ENCODE measurements around the gene PARPBP.

- TF ChIP-seq RAD21 (conservative IDR thresholded peaks at IDR 0.05) (no peak), CTCF (IDR thresholded peaks at IDR 0.05; ENCODE audit: poor library complexity, severe bottlenecking) (no peak), SMC3 (conservative IDR thresholded peaks at IDR 0.05; ENCODE audit: poor library complexity) (no peak), POLR2AphosphoS5 (IDR thresholded peaks at IDR 0.05) (no peak), EZH2 (IDR thresholded peaks at IDR 0.05; ENCODE audit: borderline replicate concordance, insufficient read depth, low read length, poor library complexity, severe bottlenecking) (no peak), TAF1 (IDR thresholded peaks at IDR 0.05; ENCODE audit: low read depth) (no peak)
- TF ChIP-seq, protein P1, sequence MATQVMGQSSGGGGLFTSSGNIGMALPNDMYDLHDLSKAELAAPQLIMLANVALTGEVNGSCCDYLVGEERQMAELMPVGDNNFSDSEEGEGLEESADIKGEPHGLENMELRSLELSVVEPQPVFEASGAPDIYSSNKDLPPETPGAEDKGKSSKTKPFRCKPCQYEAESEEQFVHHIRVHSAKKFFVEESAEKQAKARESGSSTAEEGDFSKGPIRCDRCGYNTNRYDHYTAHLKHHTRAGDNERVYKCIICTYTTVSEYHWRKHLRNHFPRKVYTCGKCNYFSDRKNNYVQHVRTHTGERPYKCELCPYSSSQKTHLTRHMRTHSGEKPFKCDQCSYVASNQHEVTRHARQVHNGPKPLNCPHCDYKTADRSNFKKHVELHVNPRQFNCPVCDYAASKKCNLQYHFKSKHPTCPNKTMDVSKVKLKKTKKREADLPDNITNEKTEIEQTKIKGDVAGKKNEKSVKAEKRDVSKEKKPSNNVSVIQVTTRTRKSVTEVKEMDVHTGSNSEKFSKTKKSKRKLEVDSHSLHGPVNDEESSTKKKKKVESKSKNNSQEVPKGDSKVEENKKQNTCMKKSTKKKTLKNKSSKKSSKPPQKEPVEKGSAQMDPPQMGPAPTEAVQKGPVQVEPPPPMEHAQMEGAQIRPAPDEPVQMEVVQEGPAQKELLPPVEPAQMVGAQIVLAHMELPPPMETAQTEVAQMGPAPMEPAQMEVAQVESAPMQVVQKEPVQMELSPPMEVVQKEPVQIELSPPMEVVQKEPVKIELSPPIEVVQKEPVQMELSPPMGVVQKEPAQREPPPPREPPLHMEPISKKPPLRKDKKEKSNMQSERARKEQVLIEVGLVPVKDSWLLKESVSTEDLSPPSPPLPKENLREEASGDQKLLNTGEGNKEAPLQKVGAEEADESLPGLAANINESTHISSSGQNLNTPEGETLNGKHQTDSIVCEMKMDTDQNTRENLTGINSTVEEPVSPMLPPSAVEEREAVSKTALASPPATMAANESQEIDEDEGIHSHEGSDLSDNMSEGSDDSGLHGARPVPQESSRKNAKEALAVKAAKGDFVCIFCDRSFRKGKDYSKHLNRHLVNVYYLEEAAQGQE (IDR thresholded peaks at IDR 0.05; ENCODE audit: borderline replicate concordance) = no peak
Measured at GRCh38 chr12:102201436-102202061, 81.6 kb downstream of the PARPBP start.
